IMR-90 (cell line): ENCODE measurements around the gene CDK17. TPM values are rescaled to one million over a fixed set of nuclear protein-coding genes. Genes with fewer than 3 reads are reported as not detected.

ENCODE experiments used
- ATAC-seq: fragments of 200-7000 bp; cut with Tn5 transposase; 2 replicates; pipeline ENCODE4 v1.9.1; 2020; ENCODE audit warnings: low read depth, mild to moderate bottlenecking, moderate library complexity
- BruUV-seq: library from RNA; stranded (reverse); fragments of 400-500 nt; replicated peaks from 2 replicates; lab custom pipeline; 2021; lab: Mats Ljungman, UMichigan
- CTCF ChIA-PET: fragments of 300-600 bp; formaldehyde crosslinking; extraction: SDS; loops from one replicate; lab custom pipeline; 2021; ENCODE audit warnings: antibody characterized with exemption; lab: Yijun Ruan, JAX
- POLR2A ChIA-PET: fragments of 300-600 bp; sonication (Branson Sonifier 250); formaldehyde crosslinking; loops from one replicate; lab custom pipeline; 2022; ENCODE audit warnings: antibody characterized with exemption; ENCODE audit not compliant: unreplicated experiment; lab: Charles Lee
- DNase-seq: peaks from one replicate; pipeline ENCODE4 v3.0.0; 2013
- H2AFZ ChIP-seq: replicated peaks from 2 replicates; pipeline ENCODE3; 2013; ENCODE audit warnings: low read length, mild to moderate bottlenecking; ENCODE audit not compliant: poor library complexity
- H2AK5ac ChIP-seq: 2 replicates; pipeline ENCODE4 v1.6.1; 2013; ENCODE audit warnings: low read depth, low read length, inconsistent platforms
- H2AK9ac ChIP-seq: replicated peaks from 2 replicates; pipeline ENCODE3; 2013; ENCODE audit warnings: mild to moderate bottlenecking, low read depth, low read length, moderate library complexity; ENCODE audit not compliant: poor library complexity
- H2BK120ac ChIP-seq: 2 replicates; pipeline ENCODE4 v1.6.1; 2013; ENCODE audit warnings: low read depth, low read length, inconsistent platforms
- H2BK15ac ChIP-seq: 3 replicates; pipeline ENCODE4 v1.6.1; 2013; ENCODE audit warnings: low read depth, low read length, inconsistent platforms
- H2BK20ac ChIP-seq: 2 replicates; pipeline ENCODE4 v1.6.1; 2013; ENCODE audit warnings: low read depth, mild to moderate bottlenecking, inconsistent platforms, low read length, moderate library complexity
- H2BK5ac ChIP-seq: 2 replicates; pipeline ENCODE4 v1.6.1; 2013; ENCODE audit warnings: mild to moderate bottlenecking, low read depth, low read length, inconsistent platforms; ENCODE audit not compliant: poor library complexity, severe bottlenecking
- H3K14ac ChIP-seq: replicated peaks from 2 replicates; pipeline ENCODE4 v1.6.1; 2013; ENCODE audit warnings: low read depth, low read length, inconsistent platforms
- H3K18ac ChIP-seq: 2 replicates; pipeline ENCODE4 v1.6.1; 2013; ENCODE audit warnings: low read depth, low read length, control low read depth
- H3K23ac ChIP-seq: 2 replicates; pipeline ENCODE4 v1.6.1; 2013; ENCODE audit warnings: low read depth, low read length, inconsistent platforms
- H3K27ac ChIP-seq: 2 replicates; pipeline ENCODE4 v1.5.1; 2013; ENCODE audit warnings: mild to moderate bottlenecking, control low read depth, low read length; ENCODE audit not compliant: insufficient read depth
- H3K27me3 ChIP-seq: 2 replicates; pipeline ENCODE4 v1.6.1; 2013; ENCODE audit warnings: low read length; ENCODE audit not compliant: control insufficient read depth, insufficient read depth
- H3K36me3 ChIP-seq: 2 replicates; pipeline ENCODE4 v1.6.1; 2013; ENCODE audit warnings: low read length, mixed read lengths; ENCODE audit not compliant: control insufficient read depth, insufficient read depth
- H3K4ac ChIP-seq: 2 replicates; pipeline ENCODE4 v1.6.1; 2013; ENCODE audit warnings: low read depth, low read length, inconsistent platforms
- H3K4me1 ChIP-seq: 2 replicates; pipeline ENCODE4 v1.6.1; 2013; ENCODE audit warnings: low read length, mixed read lengths; ENCODE audit not compliant: control insufficient read depth, insufficient read depth
- H3K4me2 ChIP-seq: 2 replicates; pipeline ENCODE4 v1.6.1; 2013; ENCODE audit warnings: low read depth, mild to moderate bottlenecking, control low read depth, low read length, moderate library complexity
- H3K4me3 ChIP-seq: 2 replicates; pipeline ENCODE4 v1.5.1; 2013; ENCODE audit warnings: low read depth, mild to moderate bottlenecking, control low read depth, low read length, moderate library complexity; ENCODE audit not compliant: insufficient read depth
- H3K56ac ChIP-seq: 2 replicates; pipeline ENCODE4 v1.6.1; 2013; ENCODE audit warnings: low read length, inconsistent platforms; ENCODE audit not compliant: insufficient read depth; ENCODE audit errors: extremely low read depth
- H3K79me1 ChIP-seq, 2 experiments: 2 replicates each; pipeline ENCODE4 v1.6.1; 2013; ENCODE audit warnings: low read length in 2 of 2, inconsistent platforms in 1 of 2, low read depth in 1 of 2
- H3K9ac ChIP-seq: 2 replicates; pipeline ENCODE4 v1.6.1; 2013; ENCODE audit warnings: low read depth, low read length, control low read depth
- H3K9me1 ChIP-seq: 2 replicates; pipeline ENCODE4 v1.6.1; 2013; ENCODE audit warnings: low read length, inconsistent platforms; ENCODE audit not compliant: insufficient read depth
- H3K9me3 ChIP-seq: 2 replicates; pipeline ENCODE4 v1.6.1; 2013; ENCODE audit warnings: low read length; ENCODE audit not compliant: control insufficient read depth, insufficient read depth
- H4K20me1 ChIP-seq: 2 replicates; pipeline ENCODE4 v1.6.1; 2013; ENCODE audit warnings: low read length, inconsistent platforms; ENCODE audit not compliant: insufficient read depth
- H4K5ac ChIP-seq: 2 replicates; pipeline ENCODE4 v1.6.1; 2013; ENCODE audit warnings: mild to moderate bottlenecking, low read depth, low read length, control low read depth
- H4K8ac ChIP-seq, 2 experiments: 2 replicates each; pipeline ENCODE4 v1.6.1; 2013; ENCODE audit warnings: low read depth in 2 of 2, low read length in 2 of 2, control low read depth in 1 of 2, inconsistent platforms in 1 of 2
- H4K91ac ChIP-seq: 2 replicates; pipeline ENCODE4 v1.6.1; 2013; ENCODE audit warnings: low read depth, low read length, inconsistent platforms; ENCODE audit not compliant: insufficient read depth
- BHLHE40 ChIP-seq: fragments of 150-350 bp; IDR thresholded peaks from 2 replicates; pipeline ENCODE4 v1.6.1; 2016; ENCODE audit warnings: mild to moderate bottlenecking, low read depth, low read length
- CHD1 ChIP-seq: IDR thresholded peaks from 2 replicates; pipeline ENCODE4 v1.6.1; 2012; ENCODE audit warnings: low read depth, low read length, improper control_type of control experiment
- MAFK ChIP-seq: IDR thresholded peaks from 2 replicates; pipeline ENCODE4 v1.6.1; 2012; ENCODE audit warnings: low read depth, low read length, improper control_type of control experiment
- MAZ ChIP-seq: IDR thresholded peaks from 2 replicates; pipeline ENCODE4 v1.6.1; 2012; ENCODE audit warnings: low read depth, mild to moderate bottlenecking, low read length, improper control_type of control experiment, moderate library complexity, borderline replicate concordance
- MXI1 ChIP-seq: IDR thresholded peaks from 2 replicates; pipeline ENCODE4 v1.6.1; 2012; ENCODE audit warnings: low read depth, mild to moderate bottlenecking, low read length, moderate library complexity, borderline replicate concordance
- NFE2L2 ChIP-seq: fragments of 150-350 bp; IDR thresholded peaks from 2 replicates; pipeline ENCODE4 v1.6.1; 2016; ENCODE audit warnings: low read depth, mild to moderate bottlenecking, low read length
- POLR2A ChIP-seq: IDR thresholded peaks from 2 replicates; pipeline ENCODE4 v1.6.1; 2012; ENCODE audit warnings: mild to moderate bottlenecking, low read depth, low read length
- RAD21 ChIP-seq: IDR thresholded peaks from 2 replicates; pipeline ENCODE4 v1.6.1; 2012; ENCODE audit warnings: low read length, improper control_type of control experiment
- RFX5 ChIP-seq: IDR thresholded peaks from 2 replicates; pipeline ENCODE4 v1.8.0; 2012; ENCODE audit warnings: low read depth, mild to moderate bottlenecking, low read length, moderate library complexity
- SMC3 ChIP-seq: fragments of 150-350 bp; IDR thresholded peaks from 2 replicates; pipeline ENCODE4 v1.6.1; 2016; ENCODE audit warnings: low read depth, mild to moderate bottlenecking, antibody characterized with exemption, low read length, moderate library complexity
- WGBS, 2 experiments: methylation state at CpG; one replicate each; pipeline versions ENCODE4 v1.1.5 to v1.1.7; 2013; ENCODE audit warnings: missing lambda C conversion rate in 2 of 2; ENCODE audit not compliant: insufficient read length in 1 of 2; ENCODE audit errors: extremely low coverage in 2 of 2; 5-methylcytosine and 5-hydroxymethylcytosine counted together
- dilution Hi-C: fragments of 300-500 bp; cut with HindIII; formaldehyde crosslinking; loops from one replicate; pipeline ENCODE4 v1.14.3; 2018; ENCODE audit warnings: low sequenced_read_pairs; ENCODE audit not compliant: unreplicated experiment
- in situ Hi-C: fragments of 300-500 bp; cut with MboI; formaldehyde crosslinking; loops from 3 replicates; pipeline ENCODE4 v1.14.3; 2019; ENCODE audit warnings: low sequenced_read_pairs, inconsistent platforms, mixed read lengths
- intact Hi-C: fragments of 100-400 bp; cut with micrococcal nuclease; formaldehyde crosslinking; loops from 2 replicates; pipeline ENCODE4 v1.10.0; 2022
- polyA plus RNA-seq, 3 experiments: library from polyadenylated mRNA; depleted of rRNA; stranded (reverse); fragments of >200 nt; gene quantifications; 2 replicates each; pipeline ENCODE4 v1.2.3, GENCODE V29; 2012; ENCODE audit warnings: low replicate concordance in 1 of 3
- total RNA-seq: library from RNA; depleted of rRNA; stranded (reverse); fragments of >200 nt; gene quantifications from 2 replicates; pipeline ENCODE4 v1.2.3, GENCODE V29; 2012
- TF ChIP-seq, protein P1 (sequence below): fragments of 150-350 bp; IDR thresholded peaks from 2 replicates; pipeline ENCODE4 v1.6.1; 2016; ENCODE audit warnings: low read depth, mild to moderate bottlenecking, low read length, moderate library complexity, borderline replicate concordance
- TF ChIP-seq, protein P2 (sequence below): fragments of 150-350 bp; IDR thresholded peaks from 2 replicates; pipeline ENCODE4 v1.6.1; 2017; ENCODE audit warnings: mild to moderate bottlenecking, antibody characterized with exemption, low read length, low read depth
- TF ChIP-seq, protein P3 (sequence below): conservative IDR thresholded peaks from 2 replicates; pipeline ENCODE4 v1.5.1; 2012; ENCODE audit warnings: mild to moderate bottlenecking, low read depth, low read length, improper control_type of control experiment

CDK17 gene
- total and polyA plus RNA-seq, 2 of the 4 experiments (the other 2 are of a cell fraction) = 14.5 to 50.2 TPM

DNA sequence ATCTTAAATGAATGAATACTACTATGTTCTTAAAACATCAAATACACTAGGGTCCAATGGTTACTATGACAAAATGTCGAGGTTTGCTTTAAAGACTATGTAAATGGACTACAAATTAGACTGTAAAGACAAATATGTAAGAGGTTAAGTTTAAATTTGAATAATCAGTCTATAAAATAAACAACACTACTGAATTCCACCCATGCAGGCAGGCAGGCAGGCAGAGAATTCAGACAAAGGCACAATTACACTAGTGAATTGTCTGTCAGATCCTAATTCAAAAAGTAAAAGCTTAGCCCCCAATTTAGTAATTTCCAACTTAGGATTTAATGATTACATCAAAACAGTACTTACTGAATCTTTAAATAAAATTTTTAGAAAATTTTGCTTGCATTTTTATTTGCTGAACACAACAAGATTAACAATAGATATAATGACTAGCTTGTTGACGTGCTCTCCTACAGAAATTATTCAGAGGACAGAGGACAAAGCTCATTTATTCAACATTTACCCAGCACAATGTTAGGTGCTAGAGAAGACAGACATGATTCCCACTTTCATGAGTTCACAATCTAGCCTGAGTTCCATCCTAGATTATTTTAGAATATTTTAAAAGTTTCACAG is 97.4 kb downstream of the CDK17 start:
- no TSS peak for BruUV-seq
- Histone ChIP-seq H3K4me3 (no peak overlapping the region), H4K20me1 (peaks cover 3% of the 10 kb centered on the region), H3K79me1 (peaks cover 7 to 27% of the 10 kb centered on the region in 2 experiments), H4K8ac (no peak overlapping the region), H2BK20ac (no peak overlapping the region), H4K91ac (no peak overlapping the region), H3K9ac (no peak overlapping the region), H3K23ac (no peak overlapping the region), H2BK15ac (no peak overlapping the region), H2BK120ac (no peak overlapping the region), H3K4me2 (no peak overlapping the region), H2AK9ac (no peak overlapping the region), H4K5ac (no peak overlapping the region), H3K27me3 (no peaks in the 10 kb centered on the region), H3K27ac (no peak overlapping the region), H2AFZ (no peak overlapping the region), H2AK5ac (no peak overlapping the region), H3K9me1 (peaks cover 4% of the 10 kb centered on the region; the same call in 1 of the 2 replicates), H3K18ac (no peak overlapping the region), H3K14ac (no peak overlapping the region), H3K56ac (no peak overlapping the region), H3K36me3 (peaks cover 21% of the 10 kb centered on the region), H2BK5ac (no peak overlapping the region), H3K4me1 (no peaks in the 10 kb centered on the region), H3K9me3 (no peaks in the 10 kb centered on the region), H3K4ac (no peak overlapping the region)
- dilution Hi-C loops = no loop called here
- no peak for TF ChIP-seq NFE2L2
- no peak for TF ChIP-seq MAFK
- TF ChIP-seq, protein P1, sequence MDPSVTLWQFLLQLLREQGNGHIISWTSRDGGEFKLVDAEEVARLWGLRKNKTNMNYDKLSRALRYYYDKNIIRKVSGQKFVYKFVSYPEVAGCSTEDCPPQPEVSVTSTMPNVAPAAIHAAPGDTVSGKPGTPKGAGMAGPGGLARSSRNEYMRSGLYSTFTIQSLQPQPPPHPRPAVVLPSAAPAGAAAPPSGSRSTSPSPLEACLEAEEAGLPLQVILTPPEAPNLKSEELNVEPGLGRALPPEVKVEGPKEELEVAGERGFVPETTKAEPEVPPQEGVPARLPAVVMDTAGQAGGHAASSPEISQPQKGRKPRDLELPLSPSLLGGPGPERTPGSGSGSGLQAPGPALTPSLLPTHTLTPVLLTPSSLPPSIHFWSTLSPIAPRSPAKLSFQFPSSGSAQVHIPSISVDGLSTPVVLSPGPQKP = no peak
- no peak for TF ChIP-seq RFX5
- TF ChIP-seq, protein P2, sequence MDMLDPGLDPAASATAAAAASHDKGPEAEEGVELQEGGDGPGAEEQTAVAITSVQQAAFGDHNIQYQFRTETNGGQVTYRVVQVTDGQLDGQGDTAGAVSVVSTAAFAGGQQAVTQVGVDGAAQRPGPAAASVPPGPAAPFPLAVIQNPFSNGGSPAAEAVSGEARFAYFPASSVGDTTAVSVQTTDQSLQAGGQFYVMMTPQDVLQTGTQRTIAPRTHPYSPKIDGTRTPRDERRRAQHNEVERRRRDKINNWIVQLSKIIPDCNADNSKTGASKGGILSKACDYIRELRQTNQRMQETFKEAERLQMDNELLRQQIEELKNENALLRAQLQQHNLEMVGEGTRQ = no peak
- TF ChIP-seq SMC3 = no peak
- TF ChIP-seq RAD21 = no peak
- no peak for TF ChIP-seq POLR2A
- TF ChIP-seq CHD1 = no peak
- TF ChIP-seq BHLHE40 = no peak
- TF ChIP-seq, protein P3, sequence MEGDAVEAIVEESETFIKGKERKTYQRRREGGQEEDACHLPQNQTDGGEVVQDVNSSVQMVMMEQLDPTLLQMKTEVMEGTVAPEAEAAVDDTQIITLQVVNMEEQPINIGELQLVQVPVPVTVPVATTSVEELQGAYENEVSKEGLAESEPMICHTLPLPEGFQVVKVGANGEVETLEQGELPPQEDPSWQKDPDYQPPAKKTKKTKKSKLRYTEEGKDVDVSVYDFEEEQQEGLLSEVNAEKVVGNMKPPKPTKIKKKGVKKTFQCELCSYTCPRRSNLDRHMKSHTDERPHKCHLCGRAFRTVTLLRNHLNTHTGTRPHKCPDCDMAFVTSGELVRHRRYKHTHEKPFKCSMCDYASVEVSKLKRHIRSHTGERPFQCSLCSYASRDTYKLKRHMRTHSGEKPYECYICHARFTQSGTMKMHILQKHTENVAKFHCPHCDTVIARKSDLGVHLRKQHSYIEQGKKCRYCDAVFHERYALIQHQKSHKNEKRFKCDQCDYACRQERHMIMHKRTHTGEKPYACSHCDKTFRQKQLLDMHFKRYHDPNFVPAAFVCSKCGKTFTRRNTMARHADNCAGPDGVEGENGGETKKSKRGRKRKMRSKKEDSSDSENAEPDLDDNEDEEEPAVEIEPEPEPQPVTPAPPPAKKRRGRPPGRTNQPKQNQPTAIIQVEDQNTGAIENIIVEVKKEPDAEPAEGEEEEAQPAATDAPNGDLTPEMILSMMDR = no peak
- no peak for TF ChIP-seq MAZ
- TF ChIP-seq MXI1 = no peak
- WGBS, 2 experiments = no CpG with 5 or more reads among the region's 2 CpGs
- in situ Hi-C loops = no loop called here
- intact Hi-C loops = no loop called here
- ATAC-seq = peak; percentile 48; the same call in 1 of the 2 replicates
- CTCF ChIA-PET = no interaction called here
- POLR2A ChIA-PET = no interaction called here
- no peak for DNase-seq
